Stimulated activated CD4-positive, alpha-beta T cell treated with anti-CD3 and anti-CD28 coated beads, Interleukin-12 subunit alpha, Interleukin-12 subunit beta, amount 100 ng/mL, for 24 hours (primary cell): Measurements from ENCODE around the gene NAALADL1.
"Not testable (repeated sequence)": the region's sequence is repeated elsewhere in the genome, so short reads cannot be mapped to it uniquely, and the experiment has no call there.

Experiments
- DNase-seq, 2 experiments: peaks; one replicate each; pipeline ENCODE4 v3.0.0-alpha.2; 2020; ENCODE audit warnings: low read depth in 2 of 2

Gene NAALADL1

GRCh38 chr11:65051398-65051858 lies 6.9 kb downstream of the NAALADL1 start:
- no peak for DNase-seq

GRCh38 chr11:65047581-65048422 lies 10.6 kb downstream of the NAALADL1 start:
- no peak for DNase-seq

GRCh38 chr11:65045728-65046127 lies 12.6 kb downstream of the NAALADL1 start:
- DNase-seq, result no peak

GRCh38 chr11:65045061-65045460 lies 13.3 kb downstream of the NAALADL1 start:
- no peak for DNase-seq

GRCh38 chr11:65043881-65044501 lies 14.4 kb downstream of the NAALADL1 start:
- DNase-seq, result no peak

- no peak for DNase-seq
Measured at GRCh38 chr11:65042891-65043290, 15.5 kb downstream of the NAALADL1 start.

- peak; percentile 76 to 87 for DNase-seq
Measured at GRCh38 chr11:65040847-65041622, 17.3 kb downstream of the NAALADL1 start, which contains the start of gene SAC3D1. Gene SAC3D1, plus strand, starts transcription at chr11:65041210. Its CDS starts 83 bp downstream, at chr11:65041293.

GRCh38 chr11:65040520-65040846 lies 17.9 kb downstream of the NAALADL1 start:
- DNase-seq, result no peak

GRCh38 chr11:65036931-65037330 lies 21.4 kb downstream of the NAALADL1 start:
- no peak for DNase-seq

GRCh38 chr11:65035579-65035978 lies 22.8 kb downstream of the NAALADL1 start:
- DNase-seq, result no peak

GRCh38 chr11:65034423-65034822 lies 23.9 kb downstream of the NAALADL1 start:
- no peak for DNase-seq

- DNase-seq, result no peak
Measured at GRCh38 chr11:65032216-65032615, 26.1 kb downstream of the NAALADL1 start.

GRCh38 chr11:65027213-65028067 lies 30.9 kb downstream of the NAALADL1 start, which contains the start of gene SNX15:
Gene SNX15, plus strand, starts transcription at chr11:65027439. Its CDS starts 99 bp downstream, at chr11:65027538.
- DNase-seq, result peak; percentile 80 to 84

- no peak for DNase-seq
Measured at GRCh38 chr11:65026810-65027209, 31.5 kb downstream of the NAALADL1 start.

GRCh38 chr11:65023502-65023901 lies 34.9 kb downstream of the NAALADL1 start:
- not testable (repeated sequence) for DNase-seq

GRCh38 chr11:65021509-65021908 lies 36.8 kb downstream of the NAALADL1 start:
- no peak for DNase-seq

- DNase-seq, result no peak
Measured at GRCh38 chr11:65021003-65021402, 37.4 kb downstream of the NAALADL1 start.

- DNase-seq, result no peak
Measured at GRCh38 chr11:65019824-65020223, 38.5 kb downstream of the NAALADL1 start.

- DNase-seq, result no peak
Measured at GRCh38 chr11:65017937-65018336, 40.4 kb downstream of the NAALADL1 start.

GRCh38 chr11:65016705-65017104 lies 41.6 kb downstream of the NAALADL1 start:
- no peak for DNase-seq

- DNase-seq, result no peak
Measured at GRCh38 chr11:65014726-65015227, 43.6 kb downstream of the NAALADL1 start.
